ENCODE results near the gene SIDT2.
A peak's percentile ranks its signal among the peaks of the same experiment; 100 is the strongest.
"Not testable (repeated sequence)": the region's sequence is repeated elsewhere in the genome, so short reads cannot be mapped to it uniquely, and the experiment has no call there.

The SIDT2 gene

GRCh38 chr11:117178210-117179034 lies at the start of gene SIDT2:
Gene SIDT2, plus strand, starts transcription at chr11:117178743. Its CDS starts 521 bp downstream, at chr11:117179264.
- in situ Hi-C loops (cut with HindIII; ENCODE audit: low pct_ligation_motif_present, low pct_unique_long_range_greater_than_20kb, low sequenced_read_pairs): no loop called here
- DNase-seq: peak; percentile 87

- DNase-seq; in situ Hi-C loops (cut with HindIII; ENCODE audit: low pct_ligation_motif_present, low pct_unique_long_range_greater_than_20kb, low sequenced_read_pairs): not testable (repeated sequence)
Observed at GRCh38 chr11:117130396-117130795, 48.1 kb upstream of the SIDT2 start.

- in situ Hi-C loops (cut with HindIII; ENCODE audit: low pct_ligation_motif_present, low pct_unique_long_range_greater_than_20kb, low sequenced_read_pairs): no loop called here
- DNase-seq: peak; percentile 70
Observed at GRCh38 chr11:117130879-117131278, 47.7 kb upstream of the SIDT2 start.

GRCh38 chr11:117134431-117134830 lies 44.1 kb upstream of the SIDT2 start:
- in situ Hi-C loops (cut with HindIII; ENCODE audit: low pct_ligation_motif_present, low pct_unique_long_range_greater_than_20kb, low sequenced_read_pairs): no loop called here
- DNase-seq: no peak

- DNase-seq; in situ Hi-C loops (cut with HindIII; ENCODE audit: low pct_ligation_motif_present, low pct_unique_long_range_greater_than_20kb, low sequenced_read_pairs): not testable (repeated sequence)
Observed at GRCh38 chr11:117134979-117135378, 43.6 kb upstream of the SIDT2 start.

GRCh38 chr11:117137223-117138086 lies 41.1 kb upstream of the SIDT2 start:
- DNase-seq; in situ Hi-C loops (cut with HindIII; ENCODE audit: low pct_ligation_motif_present, low pct_unique_long_range_greater_than_20kb, low sequenced_read_pairs): not testable (repeated sequence)

GRCh38 chr11:117143390-117143789 lies 35.2 kb upstream of the SIDT2 start:
- peak; percentile 45 for DNase-seq
- in situ Hi-C loops (cut with HindIII; ENCODE audit: low pct_ligation_motif_present, low pct_unique_long_range_greater_than_20kb, low sequenced_read_pairs): no loop called here

- in situ Hi-C loops (cut with HindIII; ENCODE audit: low pct_ligation_motif_present, low pct_unique_long_range_greater_than_20kb, low sequenced_read_pairs): no loop called here
- DNase-seq: peak; percentile 92
Observed at GRCh38 chr11:117143871-117144476, 34.6 kb upstream of the SIDT2 start, which contains the start of gene PAFAH1B2. Gene PAFAH1B2, plus strand, starts transcription at chr11:117144287. Its CDS starts 8,161 bp downstream, at chr11:117152448.

- in situ Hi-C loops (cut with HindIII; ENCODE audit: low pct_ligation_motif_present, low pct_unique_long_range_greater_than_20kb, low sequenced_read_pairs): no loop called here
Observed at GRCh38 chr11:117144477-117145392, 33.8 kb upstream of the SIDT2 start.

GRCh38 chr11:117145393-117145761 lies 33.2 kb upstream of the SIDT2 start:
- in situ Hi-C loops (cut with HindIII; ENCODE audit: low pct_ligation_motif_present, low pct_unique_long_range_greater_than_20kb, low sequenced_read_pairs): no loop called here
- peak; percentile 59 for DNase-seq

More at GRCh38 chr11:117144477-117145392, 33.8 kb upstream of the SIDT2 start:
- DNase-seq: peak; percentile 68

GRCh38 chr11:117146521-117146920 lies 32.0 kb upstream of the SIDT2 start:
- in situ Hi-C loops (cut with HindIII; ENCODE audit: low pct_ligation_motif_present, low pct_unique_long_range_greater_than_20kb, low sequenced_read_pairs): no loop called here
- DNase-seq: no peak

GRCh38 chr11:117152066-117152465 lies 26.5 kb upstream of the SIDT2 start:
- DNase-seq: no peak
- in situ Hi-C loops (cut with HindIII; ENCODE audit: low pct_ligation_motif_present, low pct_unique_long_range_greater_than_20kb, low sequenced_read_pairs): no loop called here

GRCh38 chr11:117154468-117154867 lies 24.1 kb upstream of the SIDT2 start:
- DNase-seq: no peak
- in situ Hi-C loops (cut with HindIII; ENCODE audit: low pct_ligation_motif_present, low pct_unique_long_range_greater_than_20kb, low sequenced_read_pairs): no loop called here

GRCh38 chr11:117157507-117157906 lies 21.0 kb upstream of the SIDT2 start:
- no peak for DNase-seq
- in situ Hi-C loops (cut with HindIII; ENCODE audit: low pct_ligation_motif_present, low pct_unique_long_range_greater_than_20kb, low sequenced_read_pairs): no loop called here

- DNase-seq: no peak
- in situ Hi-C loops (cut with HindIII; ENCODE audit: low pct_ligation_motif_present, low pct_unique_long_range_greater_than_20kb, low sequenced_read_pairs): no loop called here
Observed at GRCh38 chr11:117159892-117160291, 18.7 kb upstream of the SIDT2 start.

GRCh38 chr11:117160826-117161225 lies 17.7 kb upstream of the SIDT2 start:
- in situ Hi-C loops (cut with HindIII; ENCODE audit: low pct_ligation_motif_present, low pct_unique_long_range_greater_than_20kb, low sequenced_read_pairs): no loop called here
- no peak for DNase-seq

GRCh38 chr11:117166491-117166890 lies 12.1 kb upstream of the SIDT2 start:
- no peak for DNase-seq
- in situ Hi-C loops (cut with HindIII; ENCODE audit: low pct_ligation_motif_present, low pct_unique_long_range_greater_than_20kb, low sequenced_read_pairs): no loop called here

- DNase-seq: no peak
- in situ Hi-C loops (cut with HindIII; ENCODE audit: low pct_ligation_motif_present, low pct_unique_long_range_greater_than_20kb, low sequenced_read_pairs): no loop called here
Observed at GRCh38 chr11:117169736-117170135, 8.8 kb upstream of the SIDT2 start.
